HCEC 1CT (cell line): ENCODE measurements around the gene GRM1.

Experiments
- DNase-seq: peaks from one replicate; pipeline ENCODE4 v3.0.0-alpha.2; 2017

Gene GRM1

DNA sequence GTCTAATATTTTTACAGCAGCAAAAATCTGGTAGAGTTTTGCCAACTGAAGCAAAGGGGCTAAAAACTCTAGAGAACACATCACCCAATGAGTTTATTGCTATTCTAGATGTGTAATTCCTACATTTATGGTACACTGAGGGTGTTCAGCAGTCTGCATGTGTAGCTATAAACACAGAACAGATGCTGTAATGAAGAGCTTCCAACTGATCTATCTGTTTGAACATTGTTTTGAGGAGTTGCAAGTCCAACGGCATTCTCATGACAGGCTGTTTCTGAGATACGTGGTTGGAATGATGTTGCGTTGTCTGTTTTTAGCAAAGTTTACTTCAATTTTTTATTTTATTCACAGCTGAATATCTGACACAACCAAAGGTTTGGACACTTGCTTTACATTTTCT, 373.6 kb downstream of the GRM1 start:
- no peak for DNase-seq

DNA sequence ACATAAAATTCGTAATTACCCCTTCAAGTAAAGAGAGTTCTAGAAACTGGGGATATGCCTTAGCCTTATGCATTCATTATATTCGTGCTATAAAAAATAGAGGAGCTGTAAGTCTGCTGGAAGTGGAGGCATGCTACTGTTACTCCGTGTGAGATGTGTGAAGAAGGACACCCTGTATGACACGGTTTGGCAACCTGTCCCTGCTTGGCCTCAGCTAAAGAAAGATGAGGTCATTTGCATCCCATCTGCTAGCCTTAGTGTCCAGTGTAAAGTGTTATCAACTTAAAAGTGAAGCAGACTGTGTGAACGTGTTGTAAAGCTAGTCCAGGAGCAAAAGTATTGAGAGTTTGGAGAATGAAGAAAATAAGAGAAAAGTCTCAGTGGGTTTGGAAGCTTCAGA, 379.7 kb downstream of the GRM1 start:
- DNase-seq = no peak

DNA sequence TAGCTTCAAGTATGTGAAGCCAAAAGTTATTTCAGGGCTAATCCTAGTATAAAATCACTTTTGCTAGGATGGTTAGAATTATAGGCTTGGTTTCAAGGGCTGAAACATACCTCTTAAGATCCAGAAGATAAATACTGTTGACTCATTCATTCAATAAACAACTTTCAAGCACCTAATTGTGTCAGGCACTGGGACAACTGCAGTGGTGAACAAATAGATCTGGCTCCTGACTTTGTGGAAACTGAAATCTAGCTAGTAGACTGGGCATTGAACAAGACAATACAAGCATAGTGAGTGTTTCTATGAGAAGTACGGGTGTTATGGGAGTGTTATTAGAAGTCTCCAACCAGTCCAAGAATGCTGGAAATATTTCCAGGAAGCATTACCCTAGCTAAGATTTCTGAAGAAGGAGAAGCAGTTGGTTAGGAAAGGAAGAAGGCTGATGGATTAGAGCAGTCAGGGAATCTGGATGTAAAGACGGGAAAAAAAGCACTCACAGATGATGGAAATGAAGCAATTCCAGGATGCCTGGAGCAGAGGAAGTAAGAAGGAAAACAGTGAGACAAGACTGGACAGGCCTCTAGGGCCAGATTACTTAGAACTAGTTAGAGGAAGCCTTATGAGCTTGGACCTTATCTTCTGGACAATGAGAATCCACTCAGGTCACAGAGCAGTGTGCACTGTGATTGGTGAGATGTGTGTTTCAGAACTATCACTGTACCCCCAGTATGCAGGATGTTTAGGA, 382.2 kb downstream of the GRM1 start:
- DNase-seq = no peak

DNA sequence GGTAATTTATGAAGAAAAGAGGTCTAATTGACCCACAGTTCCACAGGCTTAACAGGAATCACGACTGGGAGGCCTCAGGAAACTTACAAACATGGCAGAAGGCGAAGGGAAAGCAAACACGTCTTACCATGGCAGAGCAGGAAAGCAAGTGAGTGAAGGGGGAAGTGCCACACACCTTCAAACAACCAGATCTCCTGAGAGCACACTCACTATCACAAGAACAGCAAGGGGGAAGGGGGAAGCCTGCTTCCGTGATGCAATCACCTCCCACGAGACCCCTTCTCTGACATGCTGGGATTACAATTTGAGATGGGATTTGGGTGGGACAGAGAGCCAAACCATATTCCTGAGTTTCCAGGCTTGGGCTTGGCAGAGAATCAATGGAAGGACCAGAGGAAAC, 390.7 kb downstream of the GRM1 start:
- DNase-seq = no peak

DNA sequence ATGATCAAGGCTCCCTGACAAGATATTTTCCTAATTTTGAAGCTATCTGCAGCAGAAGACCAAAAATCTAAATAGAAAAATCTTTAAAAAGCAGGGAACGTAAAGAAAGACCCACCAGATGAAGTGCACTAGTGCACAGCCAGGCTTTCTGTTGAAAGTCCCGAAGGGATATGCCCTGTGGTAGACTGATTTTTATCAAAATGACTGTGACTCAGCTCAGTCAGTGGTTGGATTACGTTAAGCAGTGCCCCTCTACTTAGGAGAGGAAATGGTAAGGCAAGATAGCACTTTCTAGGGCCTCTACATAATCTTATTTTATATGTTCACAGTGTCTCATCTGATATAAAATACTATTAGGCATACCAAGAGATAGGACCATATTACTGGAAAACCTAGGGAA, 391.4 kb downstream of the GRM1 start:
- DNase-seq = no peak

DNA sequence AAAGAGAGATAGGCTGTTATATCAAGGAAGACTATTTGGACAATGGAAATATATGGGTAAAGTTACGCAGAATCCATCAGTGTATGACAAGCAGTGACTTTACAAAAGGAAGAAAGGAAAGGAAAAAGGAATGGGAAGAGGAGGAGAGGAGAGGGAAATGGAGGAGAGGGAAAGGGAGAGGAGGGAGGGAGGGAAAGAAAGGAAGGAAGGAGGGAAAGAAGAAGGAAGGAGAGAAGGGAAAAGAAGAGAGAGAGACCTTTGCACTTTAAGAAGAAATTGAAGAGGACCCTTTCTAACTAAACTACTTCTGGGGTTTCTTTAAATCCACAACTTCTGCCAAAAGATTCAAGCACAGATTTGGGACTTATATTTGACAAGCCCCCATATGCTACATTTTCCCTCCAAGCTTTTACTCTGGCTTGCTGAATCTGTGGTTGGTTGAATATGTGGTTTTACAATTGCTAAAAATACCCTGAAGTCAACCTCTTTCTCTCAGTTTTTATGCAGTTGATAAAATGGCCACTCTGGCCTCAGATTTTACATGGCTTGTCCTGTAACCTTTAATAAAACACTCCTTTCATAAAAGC, 394.0 kb downstream of the GRM1 start:
- no peak for DNase-seq

DNA sequence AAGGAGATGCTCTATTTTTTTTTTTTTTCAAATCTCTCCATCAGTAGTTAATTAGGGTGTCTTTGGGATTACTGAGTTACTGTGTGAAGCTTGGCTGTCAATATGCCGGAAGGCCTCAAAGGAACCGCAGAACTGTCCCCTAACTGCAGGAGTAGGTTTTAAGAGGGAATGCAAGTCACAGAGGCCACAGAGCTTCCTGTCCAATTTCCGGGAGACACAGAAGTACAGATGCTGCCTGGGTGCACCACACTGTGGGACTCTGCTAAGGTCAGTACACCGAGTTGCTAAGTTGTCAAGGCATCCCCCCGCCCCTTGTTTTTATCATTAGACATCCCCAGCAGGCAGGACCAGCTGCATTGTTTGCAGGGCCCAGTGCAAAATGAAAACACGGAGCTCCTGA, 394.6 kb downstream of the GRM1 start:
- DNase-seq = no peak

DNA sequence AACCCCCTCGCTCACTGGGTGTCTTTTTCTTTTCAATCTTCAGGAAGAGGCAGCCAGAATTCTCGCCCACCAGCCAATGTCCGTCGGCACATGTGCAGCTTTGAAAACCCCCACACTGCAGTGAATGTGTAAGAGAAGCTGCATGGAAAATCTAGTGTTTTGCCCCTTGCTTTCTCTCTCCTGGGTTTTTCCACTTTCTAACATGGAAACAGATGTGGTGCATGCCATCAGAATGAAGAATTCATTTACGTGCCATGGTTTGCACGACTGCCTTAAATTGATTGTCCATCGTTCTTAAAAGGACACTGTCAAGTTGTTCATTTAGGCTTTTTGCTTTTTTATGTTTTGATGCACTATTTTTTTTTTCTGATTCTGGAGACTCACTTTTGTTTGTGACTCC, 397.7 kb downstream of the GRM1 start:
- DNase-seq = no peak

DNA sequence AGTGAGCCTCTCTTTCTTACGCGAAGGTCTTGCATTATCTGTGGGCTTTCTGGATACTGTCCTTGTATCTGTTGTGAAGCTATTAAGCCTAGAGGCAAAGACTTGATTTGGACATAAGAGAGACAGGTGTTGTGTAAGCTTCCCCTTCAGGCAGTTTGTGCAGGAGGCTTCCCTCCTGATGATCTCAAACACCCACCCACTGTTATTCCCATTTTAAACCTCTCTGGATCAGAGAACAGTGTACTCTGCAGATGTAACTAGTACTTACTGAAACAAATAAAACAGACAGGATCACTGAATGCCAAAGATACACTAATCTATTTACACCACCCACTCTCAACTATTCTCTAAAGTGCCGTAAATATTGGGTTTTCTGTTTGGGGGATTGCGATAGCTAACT, 401.0 kb downstream of the GRM1 start:
- DNase-seq = no peak

DNA sequence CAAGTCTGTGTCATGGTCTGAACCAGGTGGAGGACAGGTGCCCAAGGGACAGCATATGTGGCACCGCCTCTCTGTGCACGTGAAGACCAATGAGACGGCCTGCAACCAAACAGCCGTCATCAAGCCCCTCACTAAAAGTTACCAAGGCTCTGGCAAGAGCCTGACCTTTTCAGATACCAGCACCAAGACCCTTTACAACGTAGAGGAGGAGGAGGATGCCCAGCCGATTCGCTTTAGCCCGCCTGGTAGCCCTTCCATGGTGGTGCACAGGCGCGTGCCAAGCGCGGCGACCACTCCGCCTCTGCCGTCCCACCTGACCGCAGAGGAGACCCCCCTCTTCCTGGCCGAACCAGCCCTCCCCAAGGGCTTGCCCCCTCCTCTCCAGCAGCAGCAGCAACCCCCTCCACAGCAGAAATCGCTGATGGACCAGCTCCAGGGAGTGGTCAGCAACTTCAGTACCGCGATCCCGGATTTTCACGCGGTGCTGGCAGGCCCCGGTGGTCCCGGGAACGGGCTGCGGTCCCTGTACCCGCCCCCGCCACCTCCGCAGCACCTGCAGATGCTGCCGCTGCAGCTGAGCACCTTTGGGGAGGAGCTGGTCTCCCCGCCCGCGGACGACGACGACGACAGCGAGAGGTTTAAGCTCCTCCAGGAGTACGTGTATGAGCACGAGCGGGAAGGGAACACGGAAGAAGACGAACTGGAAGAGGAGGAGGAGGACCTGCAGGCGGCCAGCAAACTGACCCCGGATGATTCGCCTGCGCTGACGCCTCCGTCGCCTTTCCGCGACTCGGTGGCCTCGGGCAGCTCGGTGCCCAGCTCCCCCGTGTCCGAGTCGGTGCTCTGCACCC, 405.2 kb downstream of the GRM1 start:
- no peak for DNase-seq

DNA sequence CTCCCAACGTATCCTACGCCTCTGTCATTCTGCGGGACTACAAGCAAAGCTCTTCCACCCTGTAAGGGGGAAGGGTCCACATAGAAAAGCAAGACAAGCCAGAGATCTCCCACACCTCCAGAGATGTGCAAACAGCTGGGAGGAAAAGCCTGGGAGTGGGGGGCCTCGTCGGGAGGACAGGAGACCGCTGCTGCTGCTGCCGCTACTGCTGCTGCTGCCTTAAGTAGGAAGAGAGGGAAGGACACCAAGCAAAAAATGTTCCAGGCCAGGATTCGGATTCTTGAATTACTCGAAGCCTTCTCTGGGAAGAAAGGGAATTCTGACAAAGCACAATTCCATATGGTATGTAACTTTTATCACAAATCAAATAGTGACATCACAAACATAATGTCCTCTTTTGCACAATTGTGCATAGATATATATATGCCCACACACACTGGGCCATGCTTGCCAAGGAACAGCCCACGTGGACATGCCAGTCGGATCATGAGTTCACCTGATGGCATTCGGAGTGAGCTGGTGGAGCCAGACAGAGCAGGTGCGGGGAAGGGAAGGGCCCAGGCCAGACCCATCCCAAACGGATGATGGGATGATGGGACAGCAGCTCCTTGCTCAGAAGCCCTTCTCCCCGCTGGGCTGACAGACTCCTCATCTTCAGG, 406.0 kb downstream of the GRM1 start:
- DNase-seq = no peak

DNA sequence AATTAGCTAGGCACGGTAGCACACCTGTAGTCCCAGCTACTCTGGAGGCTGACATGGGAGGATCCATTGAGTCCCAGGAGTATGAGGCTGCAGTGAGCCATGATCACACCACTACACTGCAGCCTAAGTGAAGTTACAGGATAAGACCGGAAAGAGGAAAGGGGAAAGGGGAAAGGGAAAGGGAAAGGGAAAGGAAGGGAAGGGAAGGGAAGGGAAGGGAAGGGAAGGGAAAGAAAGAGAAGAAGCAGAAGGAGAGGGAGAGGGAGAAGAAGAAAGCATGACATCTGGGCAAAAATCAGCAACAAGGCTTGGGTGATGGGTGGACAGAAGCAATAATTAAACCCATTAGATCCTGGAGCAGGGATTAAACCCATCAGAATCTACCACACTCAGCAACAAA, 413.0 kb downstream of the GRM1 start:
- no peak for DNase-seq

DNA sequence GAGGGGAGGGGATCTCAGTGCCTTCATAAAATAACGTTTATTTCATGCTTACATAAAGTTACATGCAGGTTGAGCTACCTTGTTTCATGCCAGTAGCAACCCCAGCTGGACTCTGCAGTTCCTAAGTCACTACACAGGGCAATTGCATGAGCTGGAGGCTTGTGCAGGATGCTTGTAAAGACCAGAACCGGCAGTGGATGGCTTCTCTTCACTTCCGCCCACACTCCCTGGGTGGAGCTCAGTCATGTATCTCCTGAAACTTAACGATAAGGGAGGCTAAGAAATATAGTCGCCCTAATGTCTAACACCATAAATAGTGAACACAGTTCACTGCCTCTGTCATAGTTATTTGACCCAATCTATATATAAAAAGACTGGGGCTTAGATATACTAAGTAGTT, 415.3 kb downstream of the GRM1 start:
- DNase-seq = no peak

DNA sequence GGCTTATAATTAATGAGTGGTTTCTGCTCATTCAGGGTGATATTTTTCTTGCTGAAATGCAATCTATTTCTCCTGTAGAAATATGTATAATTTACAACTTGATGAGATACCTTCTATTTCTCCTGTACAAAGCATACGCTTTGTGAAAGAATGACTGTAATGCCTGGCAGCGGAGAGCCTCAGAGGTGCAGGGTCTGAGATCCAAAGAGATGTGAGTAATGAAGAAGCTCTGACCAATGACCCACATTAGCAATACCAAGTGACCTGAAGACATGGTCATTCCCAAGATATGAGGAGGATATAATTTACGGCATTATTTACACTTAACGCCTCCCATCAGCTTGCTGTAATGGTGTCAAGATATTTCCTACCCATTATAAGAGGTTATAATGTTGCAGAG, 416.4 kb downstream of the GRM1 start:
- DNase-seq = no peak

DNA sequence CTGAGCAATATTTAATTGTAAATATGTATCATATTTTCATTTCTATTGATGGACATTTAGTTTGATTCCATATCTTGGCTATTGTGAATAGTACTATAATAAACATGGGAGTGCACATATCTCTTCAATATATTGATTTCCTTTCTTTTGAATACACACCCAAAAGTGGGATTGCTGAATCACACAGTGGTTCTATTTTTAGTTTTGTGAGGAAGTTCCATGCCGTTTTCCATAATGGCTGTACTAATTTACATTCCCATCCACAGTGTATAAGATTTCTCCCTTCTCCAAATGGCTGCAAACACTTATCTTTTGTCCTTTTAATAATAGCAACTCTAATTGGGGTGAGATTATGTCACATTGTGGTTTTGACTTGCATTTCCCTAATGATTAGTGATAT, 428.0 kb downstream of the GRM1 start:
- DNase-seq = no peak

DNA sequence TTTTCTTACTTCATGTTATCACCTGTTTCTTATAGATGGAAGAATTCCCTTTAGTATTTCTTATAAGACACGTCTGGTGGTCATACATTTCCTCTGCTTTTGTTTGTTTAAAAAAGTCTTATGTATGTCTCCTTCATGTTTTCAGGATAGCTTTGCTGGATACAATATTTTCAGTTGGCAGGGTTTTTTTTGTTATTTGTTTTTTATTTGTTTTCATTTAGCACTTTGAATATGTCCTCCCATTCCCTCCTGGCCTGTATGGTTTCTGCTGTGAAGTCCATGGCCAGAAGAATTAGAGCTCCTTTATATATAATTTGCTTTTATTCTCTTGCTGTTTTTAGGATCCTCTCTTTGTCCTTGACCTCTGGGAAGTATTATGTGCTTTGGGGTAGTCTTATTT, 432.1 kb downstream of the GRM1 start:
- no peak for DNase-seq

DNA sequence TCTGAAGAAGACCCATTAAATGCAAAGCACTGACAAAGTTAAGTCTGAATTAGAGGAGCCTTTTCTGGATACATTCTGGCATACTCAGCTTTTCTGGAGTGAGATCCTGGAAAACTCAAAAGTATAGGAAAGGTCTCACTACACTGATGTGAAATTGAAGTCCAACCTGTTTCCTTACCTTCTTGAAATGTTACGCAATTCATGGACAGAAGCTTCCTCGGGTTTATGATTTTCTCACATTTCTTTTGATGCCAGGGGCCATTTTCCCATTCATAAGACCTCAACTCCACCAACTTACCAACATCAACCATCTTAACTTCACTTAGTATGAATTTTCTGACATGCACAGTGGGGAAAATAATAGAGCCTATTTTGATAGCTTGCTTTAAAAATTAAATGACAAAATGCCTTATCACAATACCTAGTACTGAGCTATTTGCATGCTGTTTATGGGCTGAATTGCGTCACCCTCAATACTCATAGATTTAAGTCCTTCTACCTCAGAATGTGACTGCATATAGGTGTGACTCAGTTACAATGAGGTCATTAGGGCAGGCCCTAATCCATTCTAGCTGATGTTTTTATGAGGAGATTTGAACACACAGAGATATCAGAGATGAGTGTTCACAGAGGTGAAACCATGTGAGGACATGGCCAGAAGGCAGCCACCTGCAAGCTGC, 441.4 kb downstream of the GRM1 start:
- no peak for DNase-seq

DNA sequence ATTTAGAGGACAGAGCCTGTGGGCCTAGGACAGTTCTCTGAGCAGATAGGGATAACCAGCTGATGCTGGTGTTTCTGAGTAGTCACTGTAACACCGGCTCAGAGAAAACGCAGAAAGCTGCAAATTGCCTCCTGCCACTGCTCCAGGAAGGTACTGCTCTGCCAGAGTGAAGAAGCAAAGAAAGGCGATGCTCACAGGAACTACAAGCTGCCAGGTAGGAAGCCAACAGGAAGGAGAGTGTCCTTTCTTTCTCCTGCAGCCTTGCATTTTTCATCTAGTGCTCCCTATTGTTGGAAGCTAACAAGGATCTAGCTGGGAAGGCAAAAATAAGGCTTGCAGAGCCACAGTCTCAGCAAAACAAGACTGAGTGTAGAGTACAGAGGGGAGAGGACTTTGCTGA, 444.1 kb downstream of the GRM1 start:
- DNase-seq = no peak

DNA sequence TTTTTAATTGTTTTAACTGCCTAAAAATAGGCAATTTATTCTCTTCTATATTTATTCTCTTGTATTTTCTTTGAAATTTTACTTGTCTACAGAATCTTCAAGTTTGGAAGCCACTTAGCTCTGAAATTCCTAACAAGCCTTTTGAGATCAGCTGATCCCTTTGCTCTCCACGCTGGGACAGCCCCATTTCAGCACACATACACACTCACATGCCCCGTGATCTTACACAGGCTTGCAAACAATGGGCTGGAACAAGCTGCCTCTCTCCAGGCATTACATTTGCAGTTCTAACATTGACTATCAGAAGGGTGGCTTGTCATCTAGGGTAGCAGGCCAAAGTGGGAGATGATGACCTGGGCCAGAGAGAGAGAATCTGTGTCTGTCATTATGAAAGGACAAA, 452.7 kb downstream of the GRM1 start:
- no peak for DNase-seq

DNA sequence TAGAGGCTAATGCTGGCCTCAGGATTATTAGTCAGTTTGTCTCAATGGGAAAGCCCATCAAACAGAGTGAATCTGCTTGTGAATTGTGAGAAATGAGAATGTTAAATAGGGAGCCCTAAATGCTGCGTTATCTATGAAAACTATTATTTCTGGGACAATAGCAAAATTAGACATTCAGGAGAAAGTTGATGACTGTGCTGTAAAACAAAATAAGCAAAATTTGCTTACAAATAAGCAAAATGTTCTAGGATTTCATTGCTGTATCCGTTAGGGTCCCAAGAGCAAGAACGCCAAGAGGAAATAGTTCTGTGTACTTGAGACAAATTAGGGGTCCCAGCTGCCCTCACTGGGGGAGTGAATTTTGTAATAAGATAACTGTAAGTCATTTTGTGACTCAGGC, 455.5 kb downstream of the GRM1 start:
- no peak for DNase-seq
